H9 (cell line): ENCODE measurements around the gene ARL11. TPM values are rescaled to one million over a fixed set of nuclear protein-coding genes. Genes with fewer than 3 reads are reported as not detected.

Experiments
- DNase-seq: peaks from one replicate; pipeline ENCODE4 v3.0.0-alpha.2; 2017
- H2AFZ ChIP-seq: one replicate; pipeline ENCODE4 v1.6.1; 2013; ENCODE audit warnings: mild to moderate bottlenecking, low read length, control low read depth, moderate library complexity
- H2AK5ac ChIP-seq: 2 replicates; pipeline ENCODE4 v1.6.1; 2013; ENCODE audit warnings: low read length, control low read depth, mixed read lengths; ENCODE audit not compliant: insufficient read length
- H2BK120ac ChIP-seq: one replicate; pipeline ENCODE4 v1.6.1; 2013; ENCODE audit warnings: low read depth, mild to moderate bottlenecking, low read length, control low read depth, inconsistent platforms; ENCODE audit not compliant: poor library complexity, severe bottlenecking
- H2BK12ac ChIP-seq: 2 replicates; pipeline ENCODE4 v1.6.1; 2013; ENCODE audit warnings: low read length, control low read depth, mixed read lengths, low read depth; ENCODE audit not compliant: insufficient read length
- H2BK15ac ChIP-seq: 2 replicates; pipeline ENCODE4 v1.6.1; 2013; ENCODE audit warnings: low read depth, low read length, control low read depth
- H2BK20ac ChIP-seq: one replicate; pipeline ENCODE4 v1.6.1; 2013; ENCODE audit warnings: low read depth, mild to moderate bottlenecking, low read length, control low read depth, inconsistent platforms; ENCODE audit not compliant: poor library complexity, severe bottlenecking
- H2BK5ac ChIP-seq: 2 replicates; pipeline ENCODE4 v1.6.1; 2013; ENCODE audit warnings: low read length, control low read depth, mixed read lengths; ENCODE audit not compliant: insufficient read length
- H3K14ac ChIP-seq: 2 replicates; pipeline ENCODE4 v1.6.1; 2013; ENCODE audit warnings: low read length, control low read depth; ENCODE audit not compliant: insufficient read depth
- H3K18ac ChIP-seq: 2 replicates; pipeline ENCODE4 v1.6.1; 2013; ENCODE audit warnings: low read depth, mild to moderate bottlenecking, mixed read lengths, low read length, control low read depth; ENCODE audit not compliant: insufficient read length
- H3K23ac ChIP-seq: 2 replicates; pipeline ENCODE4 v1.6.1; 2013; ENCODE audit warnings: low read length, control low read depth, mixed read lengths, low read depth; ENCODE audit not compliant: insufficient read length
- H3K23me2 ChIP-seq: 2 replicates; pipeline ENCODE4 v1.6.1; 2013; ENCODE audit warnings: low read depth, mild to moderate bottlenecking, mixed read lengths, low read length, control low read depth; ENCODE audit not compliant: insufficient read length, poor library complexity, severe bottlenecking
- H3K27ac ChIP-seq: 2 replicates; pipeline ENCODE4 v1.5.1; 2013; ENCODE audit warnings: low read length, control low read depth, mixed read lengths, low read depth; ENCODE audit not compliant: insufficient read length
- H3K27me3 ChIP-seq: 2 replicates; pipeline ENCODE4 v1.6.1; 2013; ENCODE audit warnings: low read length, control low read depth, inconsistent platforms; ENCODE audit not compliant: insufficient read depth
- H3K4ac ChIP-seq: 2 replicates; pipeline ENCODE4 v1.6.1; 2013; ENCODE audit warnings: low read depth, mild to moderate bottlenecking, control low read depth, inconsistent platforms, low read length, moderate library complexity
- H3K4me1 ChIP-seq: 2 replicates; pipeline ENCODE4 v1.6.1; 2013; ENCODE audit warnings: low read length, control low read depth, inconsistent platforms; ENCODE audit not compliant: insufficient read depth
- H3K4me2 ChIP-seq: 2 replicates; pipeline ENCODE4 v1.6.1; 2013; ENCODE audit warnings: low read length, control low read depth, mixed read lengths; ENCODE audit not compliant: insufficient read length, insufficient read depth
- H3K56ac ChIP-seq: 2 replicates; pipeline ENCODE4 v1.6.1; 2013; ENCODE audit warnings: low read depth, mild to moderate bottlenecking, mixed read lengths, low read length, control low read depth; ENCODE audit not compliant: insufficient read length
- H3K79me1 ChIP-seq: 2 replicates; pipeline ENCODE4 v1.6.1; 2013; ENCODE audit warnings: low read depth, mild to moderate bottlenecking, moderate library complexity, low read length, control low read depth, inconsistent platforms; ENCODE audit not compliant: insufficient read depth, poor library complexity, severe bottlenecking
- H3K79me2 ChIP-seq: 2 replicates; pipeline ENCODE4 v1.6.1; 2013; ENCODE audit warnings: low read length, control low read depth, inconsistent platforms; ENCODE audit not compliant: insufficient read depth
- H3K9ac ChIP-seq: 2 replicates; pipeline ENCODE4 v1.6.1; 2013; ENCODE audit warnings: low read length, control low read depth, mixed read lengths; ENCODE audit not compliant: insufficient read length; ENCODE audit errors: extremely low read depth
- H3K9me3 ChIP-seq: one replicate; pipeline ENCODE4 v1.6.1; 2013; ENCODE audit warnings: low read depth, low read length, inconsistent platforms; ENCODE audit not compliant: control insufficient read depth
- H3T11ph ChIP-seq: one replicate; pipeline ENCODE4 v1.6.1; 2013; ENCODE audit warnings: mild to moderate bottlenecking, low read length, control low read depth, inconsistent platforms
- H4K20me1 ChIP-seq: one replicate; pipeline ENCODE4 v1.6.1; 2013; ENCODE audit not compliant: control insufficient read depth, insufficient read length, insufficient read depth
- H4K5ac ChIP-seq: 2 replicates; pipeline ENCODE4 v1.6.1; 2013; ENCODE audit warnings: low read depth, mild to moderate bottlenecking, mixed read lengths, low read length, control low read depth; ENCODE audit not compliant: insufficient read length
- H4K8ac ChIP-seq: replicated peaks from 2 replicates; pipeline ENCODE4 v1.6.1; 2013; ENCODE audit warnings: low read length, control low read depth, mixed read lengths, low read depth; ENCODE audit not compliant: insufficient read length
- H4K91ac ChIP-seq: 2 replicates; pipeline ENCODE4 v1.6.1; 2013; ENCODE audit warnings: low read depth, mild to moderate bottlenecking, moderate library complexity, mixed read lengths, low read length, control low read depth; ENCODE audit not compliant: insufficient read length
- H3K27ac Mint-ChIP-seq, 3 experiments: 2 replicates in 2 of 3; 3 replicates in 1 of 3; pipeline ENCODE4 v1.8.0; 2020 to 2021; ENCODE audit warnings: mixed read lengths in 3 of 3, mild to moderate bottlenecking in 1 of 3, moderate library complexity in 1 of 3
- H3K27me3 Mint-ChIP-seq: 2 replicates; pipeline ENCODE4 v1.8.0; 2021; ENCODE audit warnings: low read depth, mild to moderate bottlenecking, moderate library complexity, mixed read lengths
- H3K36me3 Mint-ChIP-seq, 3 experiments: 2 replicates in 2 of 3; 3 replicates in 1 of 3; pipeline ENCODE4 v1.8.0; 2020 to 2021; ENCODE audit warnings: low read depth in 3 of 3, mixed read lengths in 3 of 3; ENCODE audit not compliant: insufficient read depth in 1 of 3
- H3K4me1 Mint-ChIP-seq, 2 experiments: 2 replicates each; pipeline ENCODE4 v1.8.0; 2020; ENCODE audit warnings: mixed read lengths in 2 of 2
- H3K4me3 Mint-ChIP-seq, 2 experiments: 2 replicates in 1 of 2; 3 replicates in 1 of 2; pipeline ENCODE4 v1.8.0; 2020 to 2021; ENCODE audit warnings: mild to moderate bottlenecking in 2 of 2, mixed read lengths in 2 of 2, moderate library complexity in 1 of 2
- H3K9me3 Mint-ChIP-seq, 2 experiments: 2 replicates in 1 of 2; 3 replicates in 1 of 2; pipeline ENCODE4 v1.8.0; 2020; ENCODE audit warnings: mild to moderate bottlenecking in 2 of 2, mixed read lengths in 2 of 2, moderate library complexity in 1 of 2
- CTCF ChIP-seq: fragments of 200-600 bp; sonication (generic); conservative IDR thresholded peaks from 3 replicates; pipeline ENCODE4 v1.8.0; 2021; ENCODE audit warnings: antibody characterized with exemption, mild to moderate bottlenecking
- WGBS: extraction: QIAGEN DNeasy Blood & Tissue Kit; methylation state at CpG from one replicate; pipeline ENCODE4 v1.1.7; 2013; ENCODE audit warnings: missing lambda C conversion rate, low lambda C conversion rate, mixed read lengths; ENCODE audit not compliant: insufficient read length; ENCODE audit errors: extremely low coverage; 5-methylcytosine and 5-hydroxymethylcytosine counted together
- total RNA-seq: library from RNA; stranded (reverse); gene quantifications from 2 replicates; pipeline ENCODE4 v1.2.1, GENCODE V29; 2021

The ARL11 gene
- total RNA-seq, 1 experiment from 2014 or later: 0.42 TPM

GRCh38 chr13:49633710-49634109, 5.4 kb downstream of the ARL11 start:
- no peaks in the 10 kb centered on the region for H3K23me2 ChIP-seq

More at GRCh38 chr13:49633710-49634109, 5.4 kb downstream of the ARL11 start:
- no peaks in the 10 kb centered on the region for H3K9me3 Mint-ChIP-seq
- no peak overlapping the region for H4K91ac ChIP-seq
- H3K27ac ChIP-seq: no peak overlapping the region
- H4K20me1 ChIP-seq: no peaks in the 10 kb centered on the region
- no peak overlapping the region for H3K4me2 ChIP-seq
- H2AFZ ChIP-seq: no peak overlapping the region
- H4K5ac ChIP-seq: no peak overlapping the region
- H3K9ac ChIP-seq: no peak overlapping the region
- H3K27me3 ChIP-seq: no peaks in the 10 kb centered on the region
- no peak overlapping the region for H2BK120ac ChIP-seq
- no peak overlapping the region for H3K23ac ChIP-seq
- H2BK12ac ChIP-seq: no peak overlapping the region
- H3K4ac ChIP-seq: no peak overlapping the region
- WGBS: no CpG with 5 or more reads among the region's 4 CpGs
- no peak overlapping the region for H3K14ac ChIP-seq
- H3T11ph ChIP-seq: no peak overlapping the region
- no peak overlapping the region for H4K8ac ChIP-seq
- TF ChIP-seq CTCF: no peak
- H2BK5ac ChIP-seq: no peak overlapping the region
- H2BK15ac ChIP-seq: no peak overlapping the region
- H3K79me1 ChIP-seq: no peaks in the 10 kb centered on the region
- H3K4me1 Mint-ChIP-seq: peaks cover 25 to 33% of the 10 kb centered on the region in 2 experiments
- no peaks in the 10 kb centered on the region for H3K79me2 ChIP-seq
- H3K56ac ChIP-seq: no peak overlapping the region
- peaks cover 0 to 5% (median 0%) of the 10 kb centered on the region in 3 experiments; a peak in 2 of 7 replicates for H3K36me3 Mint-ChIP-seq
- H3K27me3 Mint-ChIP-seq: no peaks in the 10 kb centered on the region
- no peaks in the 10 kb centered on the region for H3K9me3 ChIP-seq
- H3K4me1 ChIP-seq: peaks cover 5% of the 10 kb centered on the region
- DNase-seq: no peak
- no peak overlapping the region for H3K4me3 Mint-ChIP-seq
- no peak overlapping the region for H3K27ac Mint-ChIP-seq
- no peak overlapping the region for H2BK20ac ChIP-seq
- no peak overlapping the region for H3K18ac ChIP-seq
- no peak overlapping the region for H2AK5ac ChIP-seq
